ENCODE results near the gene ADAMTS13. TPM values are rescaled to one million over a fixed set of nuclear protein-coding genes. Genes with fewer than 3 reads are reported as not detected.

ADAMTS13 gene
- polyA plus RNA-seq, 1 donor from 2014 or later: 13.5 TPM

DNA sequence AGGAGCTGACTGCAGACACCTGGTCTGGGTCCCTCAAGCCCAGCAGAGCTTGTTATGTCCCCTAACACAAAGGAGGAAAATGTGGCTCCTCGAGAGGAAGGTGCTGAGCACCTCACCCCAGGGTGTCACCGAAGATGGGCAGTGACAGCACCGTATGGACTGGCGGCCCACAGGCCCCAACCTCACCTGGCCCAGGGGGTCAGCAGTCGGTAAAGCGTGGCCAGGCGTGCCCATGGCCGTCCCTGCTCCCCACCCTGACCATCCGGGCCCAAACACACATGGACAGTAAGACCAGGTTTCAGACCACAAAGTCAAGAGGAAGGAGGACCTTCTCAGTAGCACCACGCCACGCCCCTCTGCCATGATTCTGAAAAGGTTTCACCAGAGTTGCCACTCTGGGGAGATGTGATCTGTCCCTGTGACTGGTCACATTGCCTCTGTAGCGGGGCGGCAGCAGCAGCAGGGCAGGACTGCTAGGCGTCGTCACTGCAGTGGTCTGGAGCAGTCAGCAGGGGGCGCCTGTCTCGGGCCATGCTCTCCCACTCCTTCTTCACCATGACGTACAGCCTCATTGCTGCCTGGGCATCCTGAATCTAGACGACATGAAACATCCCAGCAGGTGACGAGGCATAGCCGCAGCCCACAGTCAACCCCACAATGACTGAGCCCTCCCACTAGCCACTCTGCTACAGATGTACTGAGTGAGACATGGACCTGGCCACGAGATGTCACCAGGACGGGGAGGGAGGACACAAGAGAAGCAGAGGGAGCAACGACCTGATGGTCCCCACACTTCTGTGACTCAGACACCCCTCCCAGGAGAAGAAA lies 15.5 kb upstream of the ADAMTS13 start:
- H3K27me3 ChIP-seq (ENCODE audit: insufficient read depth, low read depth, low read length): no peaks in the 10 kb centered on the region
- H3K9me2 ChIP-seq (ENCODE audit: insufficient read depth, low read length): no peaks in the 10 kb centered on the region
- no peaks in the 10 kb centered on the region for H3K9me3 ChIP-seq (ENCODE audit: low read length)
- no peaks in the 10 kb centered on the region for H3F3A ChIP-seq (ENCODE audit: insufficient read depth, low read length, poor library complexity, severe bottlenecking)
- no peak overlapping the region for H3K4me3 ChIP-seq (ENCODE audit: low read length)
- no peaks in the 10 kb centered on the region for H3K36me3 ChIP-seq (ENCODE audit: insufficient read depth, low read length)
- no peak overlapping the region for H3K27ac ChIP-seq (ENCODE audit: low read length)
- H3K79me2 ChIP-seq (replicated peaks; ENCODE audit: insufficient read depth, low read length): no peaks in the 10 kb centered on the region
- no peak for TF ChIP-seq MXI1 (conservative IDR thresholded peaks at IDR 0.05; ENCODE audit: poor library complexity, severe bottlenecking)
- TF ChIP-seq, protein P1, sequence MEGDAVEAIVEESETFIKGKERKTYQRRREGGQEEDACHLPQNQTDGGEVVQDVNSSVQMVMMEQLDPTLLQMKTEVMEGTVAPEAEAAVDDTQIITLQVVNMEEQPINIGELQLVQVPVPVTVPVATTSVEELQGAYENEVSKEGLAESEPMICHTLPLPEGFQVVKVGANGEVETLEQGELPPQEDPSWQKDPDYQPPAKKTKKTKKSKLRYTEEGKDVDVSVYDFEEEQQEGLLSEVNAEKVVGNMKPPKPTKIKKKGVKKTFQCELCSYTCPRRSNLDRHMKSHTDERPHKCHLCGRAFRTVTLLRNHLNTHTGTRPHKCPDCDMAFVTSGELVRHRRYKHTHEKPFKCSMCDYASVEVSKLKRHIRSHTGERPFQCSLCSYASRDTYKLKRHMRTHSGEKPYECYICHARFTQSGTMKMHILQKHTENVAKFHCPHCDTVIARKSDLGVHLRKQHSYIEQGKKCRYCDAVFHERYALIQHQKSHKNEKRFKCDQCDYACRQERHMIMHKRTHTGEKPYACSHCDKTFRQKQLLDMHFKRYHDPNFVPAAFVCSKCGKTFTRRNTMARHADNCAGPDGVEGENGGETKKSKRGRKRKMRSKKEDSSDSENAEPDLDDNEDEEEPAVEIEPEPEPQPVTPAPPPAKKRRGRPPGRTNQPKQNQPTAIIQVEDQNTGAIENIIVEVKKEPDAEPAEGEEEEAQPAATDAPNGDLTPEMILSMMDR (IDR thresholded peaks at IDR 0.05; ENCODE audit: poor library complexity, severe bottlenecking): peak; percentile 82
- peak; percentile 63 for TF ChIP-seq RAD21 (conservative IDR thresholded peaks at IDR 0.05)
- TF ChIP-seq SMC3 (conservative IDR thresholded peaks at IDR 0.05; ENCODE audit: poor library complexity): peak; percentile 80
- TF ChIP-seq EP300 (conservative IDR thresholded peaks at IDR 0.05; ENCODE audit: poor library complexity, severe bottlenecking): no peak
- H3K4me2 ChIP-seq (ENCODE audit: low read length): no peak overlapping the region
- no peaks in the 10 kb centered on the region for H4K20me1 ChIP-seq (ENCODE audit: insufficient read depth)
- no peak overlapping the region for H3K9ac ChIP-seq (ENCODE audit: low read length)
- no peak overlapping the region for H2AFZ ChIP-seq (ENCODE audit: low read depth, low read length)

DNA sequence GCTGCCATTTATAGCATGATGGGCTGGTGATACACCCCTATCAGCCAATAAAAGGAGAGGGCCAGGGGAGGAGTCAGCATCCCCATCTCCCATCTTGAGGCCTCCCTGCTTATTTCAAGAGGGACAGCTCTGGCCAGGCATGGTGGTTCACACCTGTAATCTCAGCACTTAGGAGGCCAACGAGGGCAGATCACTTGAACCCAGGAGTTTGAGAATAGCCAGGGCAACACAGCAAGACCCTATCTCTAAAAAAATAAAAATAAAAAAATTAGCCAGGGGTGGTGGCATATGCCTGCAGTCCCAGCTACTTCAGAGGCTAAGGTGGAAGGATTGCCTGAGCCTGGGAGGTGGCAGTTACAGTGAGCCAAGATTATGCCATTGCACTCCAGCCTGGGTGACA lies 14.1 kb upstream of the ADAMTS13 start:
- Histone ChIP-seq H3K79me2 (replicated peaks; ENCODE audit: insufficient read depth, low read length) (no peaks in the 10 kb centered on the region), H3K9me3 (ENCODE audit: low read length) (no peaks in the 10 kb centered on the region), H3K4me2 (ENCODE audit: low read length) (no peak overlapping the region), H3K4me3 (ENCODE audit: low read length) (no peak overlapping the region), H3K36me3 (ENCODE audit: insufficient read depth, low read length) (no peaks in the 10 kb centered on the region), H2AFZ (ENCODE audit: low read depth, low read length) (no peak overlapping the region), H3K9me2 (ENCODE audit: insufficient read depth, low read length) (no peaks in the 10 kb centered on the region), H4K20me1 (ENCODE audit: insufficient read depth) (no peaks in the 10 kb centered on the region), H3K27ac (ENCODE audit: low read length) (no peak overlapping the region), H3K27me3 (ENCODE audit: insufficient read depth, low read depth, low read length) (no peaks in the 10 kb centered on the region), H3F3A (ENCODE audit: insufficient read depth, low read length, poor library complexity, severe bottlenecking) (no peaks in the 10 kb centered on the region), H3K9ac (ENCODE audit: low read length) (no peak overlapping the region)
- TF ChIP-seq MXI1 (conservative IDR thresholded peaks at IDR 0.05; ENCODE audit: poor library complexity, severe bottlenecking) (no peak), EP300 (conservative IDR thresholded peaks at IDR 0.05; ENCODE audit: poor library complexity, severe bottlenecking) (no peak), POLR2AphosphoS5 (IDR thresholded peaks at IDR 0.05) (no peak)

DNA sequence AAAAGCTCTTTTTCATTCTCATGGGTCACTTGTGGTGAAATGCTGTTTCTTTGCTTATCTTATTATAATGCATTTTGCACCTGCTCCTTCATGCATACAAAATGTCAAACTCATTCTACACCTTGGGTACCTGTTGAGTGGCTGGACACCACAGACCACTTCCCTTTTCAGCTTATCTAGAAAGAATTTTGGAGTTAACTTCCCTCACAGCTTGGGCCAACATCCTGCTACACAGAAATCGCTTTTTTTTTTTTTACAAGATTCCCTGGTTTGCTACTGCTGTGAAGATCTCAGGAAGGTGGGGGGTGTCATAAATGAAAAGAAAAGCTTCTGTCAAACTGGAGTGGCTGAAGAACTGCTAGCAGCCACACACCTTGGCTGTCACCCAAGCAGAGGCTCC lies 7.0 kb upstream of the ADAMTS13 start:
- no peak overlapping the region for H2AFZ ChIP-seq (ENCODE audit: low read depth, low read length)
- peaks cover 18% of the 10 kb centered on the region for H3K79me2 ChIP-seq (replicated peaks; ENCODE audit: insufficient read depth, low read length)

More for the DNA sequence above, 7.0 kb upstream of the ADAMTS13 start:
- Histone ChIP-seq H3K27ac (ENCODE audit: low read length) (no peak overlapping the region), H4K20me1 (ENCODE audit: insufficient read depth) (no peaks in the 10 kb centered on the region), H3K9me2 (ENCODE audit: insufficient read depth, low read length) (no peaks in the 10 kb centered on the region), H3K27me3 (ENCODE audit: insufficient read depth, low read depth, low read length) (no peaks in the 10 kb centered on the region), H3K9ac (ENCODE audit: low read length) (no peak overlapping the region), H3K4me2 (ENCODE audit: low read length) (no peak overlapping the region), H3K36me3 (ENCODE audit: insufficient read depth, low read length) (no peaks in the 10 kb centered on the region), H3K4me3 (ENCODE audit: low read length) (no peak overlapping the region), H3K9me3 (ENCODE audit: low read length) (no peaks in the 10 kb centered on the region), H3F3A (ENCODE audit: insufficient read depth, low read length, poor library complexity, severe bottlenecking) (no peaks in the 10 kb centered on the region)
- TF ChIP-seq POLR2AphosphoS5 (IDR thresholded peaks at IDR 0.05) (no peak), EZH2 (IDR thresholded peaks at IDR 0.05; ENCODE audit: borderline replicate concordance, insufficient read depth, low read length, poor library complexity, severe bottlenecking) (no peak), TAF1 (IDR thresholded peaks at IDR 0.05; ENCODE audit: low read depth) (no peak), RAD21 (conservative IDR thresholded peaks at IDR 0.05) (no peak), MXI1 (conservative IDR thresholded peaks at IDR 0.05; ENCODE audit: poor library complexity, severe bottlenecking) (no peak), SMC3 (conservative IDR thresholded peaks at IDR 0.05; ENCODE audit: poor library complexity) (no peak), EP300 (conservative IDR thresholded peaks at IDR 0.05; ENCODE audit: poor library complexity, severe bottlenecking) (no peak)
- TF ChIP-seq, protein P1 (IDR thresholded peaks at IDR 0.05; ENCODE audit: poor library complexity, severe bottlenecking): no peak
- TF ChIP-seq, protein P2, sequence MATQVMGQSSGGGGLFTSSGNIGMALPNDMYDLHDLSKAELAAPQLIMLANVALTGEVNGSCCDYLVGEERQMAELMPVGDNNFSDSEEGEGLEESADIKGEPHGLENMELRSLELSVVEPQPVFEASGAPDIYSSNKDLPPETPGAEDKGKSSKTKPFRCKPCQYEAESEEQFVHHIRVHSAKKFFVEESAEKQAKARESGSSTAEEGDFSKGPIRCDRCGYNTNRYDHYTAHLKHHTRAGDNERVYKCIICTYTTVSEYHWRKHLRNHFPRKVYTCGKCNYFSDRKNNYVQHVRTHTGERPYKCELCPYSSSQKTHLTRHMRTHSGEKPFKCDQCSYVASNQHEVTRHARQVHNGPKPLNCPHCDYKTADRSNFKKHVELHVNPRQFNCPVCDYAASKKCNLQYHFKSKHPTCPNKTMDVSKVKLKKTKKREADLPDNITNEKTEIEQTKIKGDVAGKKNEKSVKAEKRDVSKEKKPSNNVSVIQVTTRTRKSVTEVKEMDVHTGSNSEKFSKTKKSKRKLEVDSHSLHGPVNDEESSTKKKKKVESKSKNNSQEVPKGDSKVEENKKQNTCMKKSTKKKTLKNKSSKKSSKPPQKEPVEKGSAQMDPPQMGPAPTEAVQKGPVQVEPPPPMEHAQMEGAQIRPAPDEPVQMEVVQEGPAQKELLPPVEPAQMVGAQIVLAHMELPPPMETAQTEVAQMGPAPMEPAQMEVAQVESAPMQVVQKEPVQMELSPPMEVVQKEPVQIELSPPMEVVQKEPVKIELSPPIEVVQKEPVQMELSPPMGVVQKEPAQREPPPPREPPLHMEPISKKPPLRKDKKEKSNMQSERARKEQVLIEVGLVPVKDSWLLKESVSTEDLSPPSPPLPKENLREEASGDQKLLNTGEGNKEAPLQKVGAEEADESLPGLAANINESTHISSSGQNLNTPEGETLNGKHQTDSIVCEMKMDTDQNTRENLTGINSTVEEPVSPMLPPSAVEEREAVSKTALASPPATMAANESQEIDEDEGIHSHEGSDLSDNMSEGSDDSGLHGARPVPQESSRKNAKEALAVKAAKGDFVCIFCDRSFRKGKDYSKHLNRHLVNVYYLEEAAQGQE (IDR thresholded peaks at IDR 0.05; ENCODE audit: borderline replicate concordance): no peak
